COR-L47 (cell line): Measurements from ENCODE around the gene PLCD4.

ENCODE experiments used
- DNase-seq: peaks from one replicate; lab custom pipeline; 2025; lab: John Stamatoyannopoulos, UW

Gene PLCD4

DNA sequence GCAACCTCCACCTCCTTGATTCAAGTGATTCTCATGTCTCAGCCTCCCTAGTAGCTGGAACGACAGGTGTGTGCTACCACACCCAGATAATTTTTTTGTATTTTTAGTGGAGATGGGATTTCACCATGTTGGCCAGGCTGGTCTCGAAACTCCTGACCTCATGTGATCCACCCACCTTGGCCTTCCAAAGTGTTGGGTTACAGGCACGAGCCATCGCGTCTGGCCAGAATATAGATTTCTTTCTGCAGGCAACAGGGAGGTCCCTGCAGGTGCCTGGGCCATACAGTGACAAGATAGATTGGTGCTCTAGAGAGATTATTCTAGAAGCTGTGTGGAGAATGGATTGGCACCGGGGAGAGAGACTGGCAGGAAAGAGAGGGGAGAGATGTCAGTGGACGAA lies 13.3 kb downstream of the PLCD4 start:
- DNase-seq, result no peak

DNA sequence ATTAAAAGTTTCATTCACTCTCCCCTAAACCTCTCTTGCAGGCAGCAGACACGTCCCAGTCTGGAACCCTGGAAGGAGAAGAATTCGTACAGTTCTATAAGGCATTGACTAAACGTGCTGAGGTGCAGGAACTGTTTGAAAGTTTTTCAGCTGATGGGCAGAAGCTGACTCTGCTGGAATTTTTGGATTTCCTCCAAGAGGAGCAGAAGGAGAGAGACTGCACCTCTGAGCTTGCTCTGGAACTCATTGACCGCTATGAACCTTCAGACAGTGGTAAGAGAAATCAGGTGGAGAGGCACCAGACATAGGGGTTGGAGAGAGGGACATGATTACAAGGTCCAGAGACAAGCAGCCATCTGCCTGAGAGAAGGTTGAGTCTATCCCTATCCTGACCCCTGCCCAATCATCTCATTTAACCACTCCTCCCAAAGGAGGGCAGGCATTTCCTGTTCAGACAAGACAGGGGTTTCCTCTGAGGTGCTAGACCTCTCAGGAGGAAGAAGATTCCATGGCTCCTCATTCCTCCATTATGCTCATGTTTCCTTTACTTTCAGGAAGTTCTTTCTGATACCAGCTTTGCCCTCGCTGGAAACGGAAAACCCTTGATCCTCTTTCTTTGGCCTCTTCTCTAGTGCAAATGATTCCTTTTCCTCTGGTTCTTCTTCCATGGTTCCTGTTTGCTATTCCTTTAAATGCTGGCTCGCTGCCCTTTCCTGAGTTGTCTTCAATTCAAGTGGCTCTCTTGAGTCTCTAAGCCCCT lies 15.1 kb downstream of the PLCD4 start:
- DNase-seq, result no peak

DNA sequence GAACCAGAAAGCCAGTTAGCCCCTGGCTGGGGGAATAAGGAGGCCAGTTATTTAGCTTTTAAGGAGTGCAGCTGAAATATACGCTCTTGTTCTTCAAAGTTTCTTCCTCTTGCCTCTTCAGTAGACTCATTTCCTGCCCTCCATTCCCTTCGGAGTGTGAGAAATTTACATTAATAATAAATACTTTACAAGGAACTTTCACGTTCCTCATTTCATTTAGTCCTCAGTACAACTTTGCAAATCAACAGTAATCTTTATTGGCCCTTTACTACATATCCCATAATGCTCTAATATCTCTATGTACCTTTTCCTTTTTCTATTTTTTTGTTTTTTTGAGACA lies 15.6 kb downstream of the PLCD4 start:
- DNase-seq, result no peak

DNA sequence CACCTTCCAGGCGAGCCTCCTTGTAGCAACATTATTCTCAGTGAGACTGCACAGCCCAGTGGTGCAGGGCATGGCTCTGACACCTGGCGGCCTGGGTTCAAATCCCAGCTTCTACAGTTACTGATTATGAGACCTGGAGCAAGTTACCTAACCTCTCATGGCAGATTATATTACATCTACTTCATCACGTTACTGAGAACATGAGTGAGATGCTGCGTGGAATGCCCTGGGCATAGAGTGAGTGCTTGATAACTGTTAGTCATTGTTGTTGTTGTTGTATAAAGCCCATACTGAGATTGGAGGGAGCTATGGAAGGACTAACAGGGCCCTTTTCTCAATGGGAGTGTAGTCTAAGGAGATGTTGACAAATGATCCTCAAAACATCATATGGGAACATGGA lies 18.7 kb downstream of the PLCD4 start:
- DNase-seq, result no peak

DNA sequence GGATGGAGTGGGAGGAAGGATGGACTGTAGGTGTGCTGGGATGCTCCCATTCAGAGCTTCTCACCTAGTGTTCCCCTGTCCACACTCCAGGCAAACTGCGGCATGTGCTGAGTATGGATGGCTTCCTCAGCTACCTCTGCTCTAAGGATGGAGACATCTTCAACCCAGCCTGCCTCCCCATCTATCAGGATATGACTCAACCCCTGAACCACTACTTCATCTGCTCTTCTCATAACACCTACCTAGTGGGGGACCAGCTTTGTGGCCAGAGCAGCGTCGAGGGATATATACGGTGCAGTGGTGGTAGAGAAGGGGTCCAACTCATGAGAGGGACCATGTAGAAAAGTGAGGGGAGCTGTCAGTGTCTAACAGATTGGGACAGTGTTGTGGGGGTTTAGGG lies 20.2 kb downstream of the PLCD4 start:
- DNase-seq, result no peak

DNA sequence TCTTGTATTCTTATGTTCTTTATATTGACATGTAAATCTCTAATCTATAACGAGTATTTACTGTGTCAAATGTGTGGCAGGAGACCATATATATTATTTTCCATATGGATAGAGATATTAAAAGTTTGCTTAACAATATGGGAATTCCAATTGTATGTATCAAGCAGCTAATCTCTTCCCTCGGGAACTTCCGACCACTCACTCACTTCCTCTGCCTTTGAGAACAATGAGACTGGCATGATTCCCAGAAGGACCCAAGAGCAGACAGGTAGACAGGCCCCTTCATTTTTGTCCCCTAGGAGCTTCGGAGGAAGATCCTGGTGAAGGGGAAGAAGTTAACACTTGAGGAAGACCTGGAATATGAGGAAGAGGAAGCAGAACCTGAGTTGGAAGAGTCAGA lies 24.1 kb downstream of the PLCD4 start:
- DNase-seq, result no peak

DNA sequence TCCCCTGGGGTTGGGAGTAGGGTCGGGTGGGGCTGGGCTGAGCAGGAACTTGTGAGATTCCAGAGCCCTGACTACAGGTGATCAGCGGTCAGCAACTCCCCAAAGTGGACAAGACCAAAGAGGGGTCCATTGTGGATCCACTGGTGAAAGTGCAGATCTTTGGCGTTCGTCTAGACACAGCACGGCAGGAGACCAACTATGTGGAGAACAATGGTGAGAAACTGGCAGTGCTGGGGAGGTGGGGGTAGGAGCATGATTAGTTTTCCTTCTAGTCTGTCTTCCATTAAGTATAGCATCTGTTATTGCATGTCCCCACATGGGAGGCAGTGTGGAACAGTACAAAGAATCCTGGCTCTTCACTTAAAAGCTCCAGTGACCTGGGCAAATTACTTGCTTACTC lies 28.0 kb downstream of the PLCD4 start:
- no peak for DNase-seq

DNA sequence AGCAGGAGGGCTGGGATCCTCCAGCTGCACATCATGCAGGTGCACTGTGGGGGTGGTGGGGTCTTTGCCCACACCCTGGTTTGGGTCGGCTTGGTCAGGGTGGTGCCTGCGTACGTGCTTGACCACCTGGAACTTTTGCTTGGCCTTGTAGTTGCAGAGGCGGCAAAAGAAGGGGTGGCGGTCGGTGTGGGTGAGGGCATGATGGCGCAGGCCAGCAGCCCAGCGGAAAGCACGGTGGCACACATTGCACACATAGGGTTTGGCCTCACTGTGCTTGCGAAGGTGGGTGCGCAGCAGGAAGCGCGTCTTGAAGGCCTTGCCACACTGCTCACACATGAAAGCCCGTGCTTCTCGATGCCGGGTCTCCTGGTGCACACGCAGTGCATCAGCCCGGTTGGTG lies 30.7 kb downstream of the PLCD4 start:
- DNase-seq, result no peak

DNA sequence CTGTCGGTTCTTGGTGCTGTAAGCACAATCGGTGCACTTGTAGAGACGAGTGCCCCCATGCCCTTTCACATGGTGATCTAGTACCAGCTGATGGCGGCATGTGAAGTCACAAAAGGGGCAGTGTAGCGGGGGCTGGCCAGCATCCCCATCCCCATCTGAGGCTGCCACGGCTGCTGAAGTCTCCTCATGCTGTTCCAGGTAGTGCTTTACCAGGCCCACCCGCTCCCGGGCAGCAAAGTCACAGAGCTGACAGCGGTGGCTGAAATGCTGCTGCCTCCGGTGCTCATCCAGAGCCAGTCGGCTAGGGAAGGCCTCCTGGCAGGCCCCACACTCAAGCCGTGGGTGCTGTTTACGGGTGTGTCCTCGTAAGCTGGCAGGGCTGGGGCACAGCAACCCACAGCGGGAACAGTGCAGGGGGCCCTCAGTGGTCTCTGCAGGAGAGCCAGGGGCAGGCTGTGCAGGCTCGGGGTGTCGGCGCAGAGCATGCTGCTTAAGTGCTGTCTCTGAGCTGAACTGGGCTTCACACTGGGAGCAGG lies 34.5 kb downstream of the PLCD4 start:
- no peak for DNase-seq

DNA sequence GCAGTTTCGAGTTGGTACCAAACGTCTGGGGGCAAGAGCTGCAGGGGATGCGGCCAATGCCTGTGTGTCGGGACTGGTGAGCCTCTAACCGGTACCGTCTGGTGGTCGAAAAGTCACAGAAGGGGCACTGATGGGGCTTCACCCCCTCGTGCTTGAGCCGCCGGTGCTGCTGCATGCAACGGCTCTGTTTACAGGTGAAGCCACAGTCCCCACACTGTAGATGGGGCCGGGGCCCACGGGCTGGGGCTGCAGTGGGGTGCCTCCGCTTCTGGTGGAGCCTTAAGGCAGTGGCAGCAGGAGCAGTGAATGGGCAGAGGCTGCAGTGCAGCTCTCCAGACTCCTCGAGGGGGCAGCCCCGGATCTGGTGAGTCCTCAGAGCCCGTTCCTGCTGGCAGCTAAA lies 35.1 kb downstream of the PLCD4 start:
- no peak for DNase-seq

DNA sequence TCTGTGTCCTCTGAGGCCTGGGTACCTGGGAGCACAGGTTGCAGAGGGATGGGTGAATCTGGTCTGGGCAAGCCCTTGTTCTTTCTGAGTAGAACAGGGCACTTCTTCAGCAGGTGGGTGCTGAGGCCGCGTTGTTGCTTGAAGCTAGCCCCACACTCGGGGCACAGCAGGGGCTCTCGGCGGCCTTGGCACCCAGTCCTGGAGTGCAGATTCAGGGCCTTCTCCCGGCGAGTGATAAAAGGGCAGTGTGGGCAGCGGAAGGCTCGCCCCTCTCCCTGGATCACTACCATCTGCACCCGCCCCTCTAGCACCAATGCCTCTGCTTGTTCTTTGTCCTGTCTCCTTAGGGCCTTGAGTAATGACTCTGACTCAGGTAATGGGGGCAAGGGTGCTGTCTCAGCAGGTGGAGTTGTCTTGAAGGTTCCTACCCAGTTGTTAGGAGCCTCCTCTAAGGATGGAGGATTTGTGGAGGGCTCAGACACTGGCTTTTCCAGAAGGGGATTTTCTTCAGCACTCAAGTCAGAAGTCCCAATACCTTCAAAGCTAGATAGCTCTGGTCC lies 36.1 kb downstream of the PLCD4 start:
- DNase-seq, result no peak

DNA sequence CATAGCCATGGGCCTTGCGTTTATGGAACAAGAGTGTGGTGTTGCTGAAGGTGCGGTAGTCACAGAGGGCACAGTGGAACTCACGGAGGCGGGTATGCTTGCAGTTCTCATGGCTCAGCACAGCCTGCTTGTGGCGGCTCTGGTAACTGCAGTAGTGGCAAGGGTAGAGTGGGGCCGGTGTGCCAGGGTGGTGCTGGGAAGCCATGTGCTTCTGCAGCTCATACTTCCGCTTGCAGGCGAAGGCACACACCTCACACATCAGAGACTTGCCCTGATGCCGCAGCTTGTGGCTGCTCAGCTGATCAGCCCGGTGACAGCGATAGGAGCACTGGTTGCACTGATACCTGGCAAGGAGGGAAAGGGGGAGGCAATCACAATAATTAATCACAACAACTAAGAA lies 37.0 kb downstream of the PLCD4 start:
- no peak for DNase-seq

DNA sequence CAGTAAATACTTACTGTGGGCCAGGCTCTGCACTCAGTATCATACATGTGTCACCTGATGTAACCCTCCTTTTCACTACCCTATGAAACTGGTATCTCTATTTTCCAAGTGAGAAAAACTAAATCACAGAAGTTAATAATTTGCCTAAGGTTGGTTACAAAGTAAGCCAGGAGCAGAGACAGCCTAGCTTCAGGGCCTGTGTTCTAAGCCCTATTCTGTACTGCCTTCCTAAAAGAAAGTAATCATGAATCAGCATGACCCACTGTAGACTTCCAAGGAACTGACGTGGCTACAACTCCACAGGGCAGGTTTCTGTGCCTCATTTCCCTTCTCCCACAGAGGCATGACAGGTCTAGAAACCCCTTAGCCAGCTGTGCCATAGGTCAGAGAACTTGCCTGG lies 37.4 kb downstream of the PLCD4 start:
- DNase-seq, result no peak

DNA sequence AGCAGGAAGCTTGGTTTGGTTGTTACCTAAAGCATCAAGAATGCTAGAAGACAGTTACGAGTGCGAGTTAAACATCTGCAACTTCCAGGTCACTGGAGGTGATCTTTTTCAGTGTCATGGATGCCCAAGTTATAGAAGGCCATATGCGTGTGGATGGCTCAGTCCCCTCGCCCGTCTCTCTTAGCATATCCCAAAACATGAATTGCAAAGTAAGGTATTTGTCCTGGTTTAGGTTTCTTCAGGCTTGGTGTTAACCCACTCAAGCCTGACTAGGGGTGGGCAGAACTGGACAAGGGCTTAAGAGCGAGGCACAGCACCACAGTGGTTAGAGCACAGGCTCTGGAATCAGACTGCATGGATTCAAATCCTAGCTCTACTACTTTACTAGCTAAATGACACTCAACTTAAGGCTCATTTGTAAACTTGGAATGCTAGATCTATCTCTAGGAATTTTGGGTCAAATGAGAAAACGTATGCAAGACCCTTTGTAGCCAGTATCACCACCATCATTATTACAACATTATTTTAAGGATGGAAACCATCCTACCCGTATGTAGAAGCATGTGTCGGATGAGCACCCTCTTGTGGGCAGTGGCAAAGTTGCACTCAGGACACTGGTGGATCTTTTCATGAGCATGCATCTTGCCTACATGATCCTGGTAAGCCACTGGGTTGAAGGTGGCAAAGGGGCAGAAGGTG lies 40.5 kb downstream of the PLCD4 start:
- peak; percentile 33 for DNase-seq

DNA sequence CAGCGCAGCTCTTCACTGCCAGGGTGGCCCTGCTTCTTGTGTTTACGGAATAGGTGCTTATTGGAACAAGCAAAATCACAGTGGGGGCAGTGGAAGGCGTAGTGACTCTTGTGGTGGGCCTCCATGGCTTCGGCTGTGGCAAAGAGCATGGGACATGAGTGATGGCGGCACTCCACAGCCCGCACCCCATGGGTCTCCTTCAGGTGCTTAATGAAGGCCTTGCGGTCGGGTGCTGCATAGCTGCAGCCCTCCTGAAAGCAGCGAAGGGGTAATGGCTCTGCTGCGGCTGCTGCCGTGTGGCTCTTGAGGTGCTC lies 41.0 kb downstream of the PLCD4 start:
- no peak for DNase-seq

DNA sequence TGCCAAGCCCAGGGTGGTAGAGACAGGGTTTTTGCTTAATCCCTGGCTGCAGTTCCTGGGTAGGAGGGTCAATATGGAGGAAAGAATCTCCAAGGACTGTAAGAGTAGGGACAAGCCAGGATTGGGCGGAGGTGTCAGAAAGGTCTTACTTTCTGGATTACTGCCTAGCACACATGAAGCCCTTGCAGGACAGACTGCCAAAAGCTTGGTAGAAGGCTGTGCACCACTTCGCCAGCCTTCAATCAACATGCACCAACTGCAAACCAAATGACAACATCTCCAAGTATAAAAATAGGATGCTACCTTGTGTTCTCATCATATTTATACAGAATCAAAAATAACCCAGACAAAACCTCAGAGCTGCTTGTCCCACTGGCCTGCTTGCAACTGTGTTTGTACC lies 48.1 kb downstream of the PLCD4 start:
- no peak for DNase-seq

DNA sequence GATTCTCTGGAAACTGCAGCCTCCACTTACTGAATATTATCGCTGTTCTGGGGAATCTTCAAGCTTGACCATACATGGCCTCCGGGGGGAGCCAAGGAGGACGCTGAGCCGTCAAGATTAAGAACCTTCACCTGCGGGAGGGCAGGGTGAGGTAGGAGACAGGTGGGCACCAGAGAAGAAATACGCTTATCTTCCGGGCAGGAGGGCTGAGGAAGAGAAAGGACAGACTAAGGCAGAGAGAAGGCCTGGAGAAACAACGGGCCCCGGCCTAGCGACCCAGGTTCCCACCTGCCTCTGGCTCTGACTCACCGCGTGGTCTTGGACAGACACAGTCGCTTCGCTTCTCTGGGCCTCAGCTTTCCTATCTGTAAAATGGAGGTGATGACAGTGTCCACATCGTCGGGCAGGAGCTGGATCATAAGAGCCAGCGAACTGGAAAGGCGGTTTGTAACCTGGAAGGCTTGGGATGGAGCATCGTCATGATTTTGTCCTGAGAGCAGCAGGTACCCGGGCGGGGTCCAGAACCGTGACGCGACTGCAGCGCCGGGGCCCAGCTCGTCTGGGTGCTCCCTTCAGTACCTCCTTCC lies 51.1 kb downstream of the PLCD4 start:
- peak; percentile 70 for DNase-seq

DNA sequence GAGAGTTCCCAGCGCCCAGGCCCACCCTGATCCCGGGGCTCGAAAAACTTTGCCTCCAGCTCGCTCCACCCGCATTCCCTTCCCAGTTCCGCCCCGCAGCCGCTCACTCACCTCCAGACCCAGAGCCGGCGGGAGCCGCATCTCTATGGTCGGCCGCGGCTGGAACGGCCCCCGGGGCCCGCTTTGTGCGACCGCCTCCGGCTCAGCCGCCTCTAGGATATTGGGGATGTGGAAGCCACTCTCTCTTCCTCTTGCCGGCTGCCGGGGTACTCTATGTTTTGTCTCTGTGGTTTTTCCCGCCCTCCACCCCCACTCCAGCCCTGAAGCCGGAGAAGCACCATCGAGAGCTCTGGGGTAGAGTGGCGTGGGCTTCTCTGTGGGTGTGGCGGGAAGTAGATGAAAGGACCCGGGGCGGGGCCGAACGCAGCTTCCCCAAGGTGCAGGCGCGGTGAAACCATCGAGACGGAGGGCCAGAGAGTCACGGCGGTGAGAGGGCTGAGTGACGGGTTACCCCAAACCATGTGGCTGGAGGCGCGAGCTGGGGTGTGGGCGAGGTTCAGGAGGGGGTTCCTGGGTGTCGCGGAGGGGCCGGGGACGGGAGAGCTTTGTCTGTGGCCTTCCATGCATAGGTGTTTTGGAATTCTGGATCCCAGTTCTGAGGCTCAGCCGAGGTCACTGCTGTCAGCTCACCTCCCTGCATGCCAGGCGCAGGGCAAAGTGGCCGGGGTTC lies 51.7 kb downstream of the PLCD4 start, which contains the start of the genes BCS1L and ZNF142:
Gene BCS1L (plus strand): TSS at position 426 of the 730 bp plus-strand sequence. CDS start 1,305 bp downstream, outside the sequence.
Gene ZNF142 (minus strand): TSS at position 366 of the 730 bp plus-strand sequence. CDS start 3,194 bp downstream, outside the sequence.
- DNase-seq, result peak; percentile 90

DNA sequence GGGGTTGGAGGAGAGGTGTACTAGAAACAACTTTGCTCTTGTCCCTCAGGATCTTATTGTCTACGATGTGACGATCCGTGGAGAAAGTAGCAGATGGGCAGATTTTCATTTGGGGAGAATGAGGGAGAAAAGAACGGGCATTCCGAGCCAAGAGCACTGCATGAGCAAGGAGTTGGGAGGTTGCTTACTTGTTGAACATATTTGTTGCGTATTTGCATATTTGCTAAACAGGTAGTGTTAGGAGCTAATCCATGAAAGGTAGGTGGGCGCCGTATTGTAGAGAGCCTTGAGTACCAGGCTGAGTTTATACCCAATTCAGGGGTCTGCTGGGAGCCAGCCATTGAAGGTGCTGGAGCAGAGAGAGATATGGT lies 52.3 kb downstream of the PLCD4 start:
- DNase-seq, result no peak

DNA sequence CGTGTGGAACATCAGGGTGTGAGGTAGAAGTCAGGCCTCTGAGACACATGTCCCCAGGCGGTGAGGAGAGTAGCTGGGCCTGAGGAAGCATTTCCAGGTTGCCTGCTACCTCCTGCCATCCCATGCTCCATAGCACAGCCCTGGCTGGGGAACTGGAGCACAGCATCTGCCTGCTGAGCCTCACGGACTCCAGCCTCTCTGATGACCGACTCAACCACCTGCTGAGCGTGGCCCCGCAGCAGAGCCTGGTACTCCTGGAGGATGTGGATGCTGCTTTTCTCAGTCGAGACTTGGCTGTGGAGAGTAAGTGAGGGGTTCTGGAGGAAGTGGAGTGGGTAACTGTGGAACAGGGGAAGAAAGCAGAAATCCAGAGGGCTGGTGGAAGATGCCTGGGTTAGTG lies 54.7 kb downstream of the PLCD4 start:
- no peak for DNase-seq

DNA sequence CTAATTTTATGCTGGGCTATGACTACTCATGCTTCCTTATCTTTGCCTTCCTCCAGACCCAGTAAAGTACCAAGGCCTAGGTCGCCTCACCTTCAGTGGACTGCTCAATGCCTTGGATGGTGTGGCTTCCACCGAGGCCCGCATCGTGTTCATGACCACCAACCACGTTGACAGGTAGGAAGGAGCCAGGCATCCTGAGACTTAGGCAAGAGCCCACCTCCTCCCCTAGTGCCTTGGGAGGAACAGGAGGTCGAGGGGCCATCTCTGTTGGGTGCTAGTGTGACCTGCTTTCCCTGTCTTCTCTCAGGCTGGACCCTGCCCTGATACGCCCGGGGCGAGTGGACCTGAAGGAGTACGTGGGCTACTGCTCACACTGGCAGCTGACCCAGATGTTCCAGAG lies 55.1 kb downstream of the PLCD4 start:
- no peak for DNase-seq

DNA sequence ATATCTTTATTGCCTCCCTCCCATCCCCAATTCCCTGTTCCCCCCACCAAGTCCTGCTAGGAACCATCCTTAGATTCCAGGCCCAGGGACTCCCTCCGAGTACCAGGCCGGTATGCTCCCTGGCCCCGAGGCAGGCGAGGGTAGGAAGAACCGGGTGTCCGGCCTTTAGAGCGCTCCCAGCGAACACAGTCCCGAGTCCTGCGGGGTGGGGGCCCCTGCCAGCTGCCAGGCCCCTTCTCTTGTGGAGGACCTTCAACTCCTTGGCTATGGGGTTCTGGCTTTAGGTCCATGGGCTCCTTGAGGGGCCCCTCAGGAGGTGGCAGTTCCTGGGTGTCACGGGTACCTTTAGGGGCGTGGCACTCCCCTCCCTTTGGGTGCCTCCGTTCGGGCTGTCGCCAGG lies 56.2 kb downstream of the PLCD4 start:
- no peak for DNase-seq
